GM18909 (cell line): ENCODE data around the gene ADD1.

ENCODE experiments used
- ATAC-seq: cut with Tn5 transposase; IDR thresholded peaks from one replicate; pipeline ENCODE4 v1.9.1; 2021; ENCODE audit warnings: mild to moderate bottlenecking; ENCODE audit not compliant: unreplicated experiment, poor library complexity

Gene ADD1

DNA sequence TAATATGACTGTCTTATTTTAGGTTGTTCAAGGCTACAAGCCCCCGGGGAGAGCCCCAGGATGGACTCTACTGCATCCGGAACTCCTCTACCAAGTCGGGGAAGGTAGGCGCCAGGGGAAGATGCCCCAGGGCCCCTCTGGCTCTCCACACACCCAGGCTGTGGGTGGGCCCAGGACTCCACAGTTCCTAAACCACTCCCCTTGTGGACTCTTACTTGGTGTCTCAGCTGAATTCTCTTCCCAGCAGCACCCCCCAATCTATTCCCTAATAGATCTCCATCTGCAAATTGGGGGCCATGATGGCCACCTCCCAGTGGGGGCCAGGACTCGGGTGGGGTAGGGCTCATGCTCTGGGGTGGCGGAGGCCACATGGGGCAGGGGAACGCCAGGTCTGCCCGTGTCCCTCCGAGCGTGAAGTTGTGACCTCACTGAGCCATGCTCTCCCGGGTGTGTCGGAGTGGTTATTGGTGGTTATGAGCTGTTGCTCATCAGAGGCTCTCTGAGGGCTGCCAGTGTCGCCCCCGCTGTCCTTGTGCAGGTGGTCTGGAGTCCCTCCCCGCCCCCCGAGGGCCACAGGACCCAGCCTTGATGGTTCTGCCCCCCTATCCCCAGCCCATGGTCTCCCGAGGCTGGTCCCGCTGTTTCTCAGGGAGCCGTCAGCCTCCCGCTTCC, 11.2 kb upstream of the ADD1 start:
- peak; percentile 70 for ATAC-seq

GRCh38 chr4:2832981-2833670, 10.5 kb upstream of the ADD1 start:
- ATAC-seq = no peak

GRCh38 chr4:2833671-2834000, 10.0 kb upstream of the ADD1 start:
- ATAC-seq = no peak

GRCh38 chr4:2834001-2834921, 9.4 kb upstream of the ADD1 start:
- no peak for ATAC-seq

- ATAC-seq = no peak
These were observed 7.7 kb upstream of the ADD1 start for GRCh38 chr4:2835978-2836377.

DNA sequence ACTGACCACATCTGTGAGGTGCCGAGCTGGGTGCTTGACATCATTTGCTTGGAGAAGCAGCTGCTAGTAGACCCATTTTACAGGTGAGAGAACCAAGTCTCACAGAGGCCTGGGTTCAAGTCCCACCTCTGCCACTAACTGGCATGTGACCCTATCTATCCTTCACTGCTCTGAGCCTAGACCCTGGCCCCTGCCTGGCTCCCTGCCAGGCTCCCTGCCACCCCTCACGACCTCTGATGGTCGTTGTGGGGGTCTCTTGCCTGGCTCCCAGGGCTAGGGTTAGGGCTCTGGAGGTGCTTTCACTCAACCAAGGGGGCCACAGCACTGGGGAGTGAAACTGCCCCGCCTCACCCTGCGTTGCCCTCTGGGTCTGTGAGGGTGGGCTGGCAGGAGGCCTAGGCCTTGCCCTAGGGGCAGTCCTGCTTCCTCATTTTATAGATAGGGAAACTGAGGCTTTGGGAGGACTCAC, 7.2 kb upstream of the ADD1 start:
- no peak for ATAC-seq

DNA sequence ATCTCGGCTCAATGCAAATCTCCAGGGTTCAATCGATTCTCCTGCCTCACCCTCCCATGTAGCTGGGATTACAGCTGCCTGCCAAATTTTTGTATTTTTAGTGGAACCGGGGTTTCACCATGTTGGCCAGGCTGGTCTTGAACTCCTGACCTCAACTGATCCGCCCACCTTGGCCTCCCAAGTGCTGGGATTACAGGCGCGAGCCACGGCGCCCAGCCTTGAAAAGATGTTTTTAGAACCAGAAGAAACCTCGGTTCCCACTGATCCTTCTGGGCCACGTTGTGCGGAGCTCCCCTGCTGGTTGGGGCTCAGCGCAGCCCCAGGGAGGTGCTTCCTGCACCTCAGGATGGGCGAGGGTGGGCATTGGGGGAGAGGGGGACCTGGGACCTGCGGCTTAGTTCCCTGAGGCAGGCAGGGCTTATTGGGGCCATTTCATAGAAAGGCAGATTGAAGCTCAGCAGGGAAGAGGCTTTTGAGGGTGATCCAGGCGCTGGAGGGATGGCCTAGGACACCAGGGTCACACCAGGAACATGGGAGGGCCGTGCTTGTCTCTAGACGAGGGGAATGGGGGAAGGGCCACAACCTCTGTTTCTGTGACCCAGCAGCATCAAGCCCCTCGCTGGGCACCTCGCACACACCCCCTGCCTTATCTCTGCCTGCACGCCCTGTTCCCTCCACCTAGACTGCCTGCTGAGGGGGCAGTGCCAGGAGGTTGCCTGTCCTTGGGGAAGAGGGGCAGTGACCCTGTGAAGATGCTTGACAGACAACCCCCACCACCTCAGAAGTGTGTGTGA, 6.3 kb upstream of the ADD1 start:
- no peak for ATAC-seq

DNA sequence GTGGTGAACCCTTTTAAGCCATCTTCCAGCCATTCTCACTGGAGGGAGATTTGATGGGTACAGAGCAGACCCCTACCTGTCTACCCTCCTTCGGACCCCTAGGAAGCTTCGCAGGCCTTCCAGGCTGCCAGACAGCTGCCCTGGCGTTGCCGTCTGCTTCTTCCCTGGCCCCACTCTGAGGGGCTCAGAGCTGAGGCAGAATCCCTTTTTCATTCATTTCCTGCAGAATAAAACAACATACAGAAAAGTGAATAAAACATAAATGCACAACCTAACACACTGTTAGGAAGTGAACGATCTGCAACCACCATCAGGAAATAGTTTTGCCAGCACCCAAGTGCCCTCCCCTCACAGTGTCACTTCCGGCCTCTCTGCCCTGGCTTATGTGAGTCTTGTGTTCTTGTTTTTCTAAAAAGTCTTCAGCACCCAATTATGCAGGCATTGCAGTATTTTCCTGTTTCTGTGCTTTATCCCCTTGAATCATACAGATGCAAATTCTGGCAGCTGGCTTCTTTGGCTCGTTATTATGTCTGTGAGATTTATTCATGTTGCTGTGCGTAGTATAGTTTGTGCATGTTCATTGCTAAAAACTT, 5.6 kb upstream of the ADD1 start:
- no peak for ATAC-seq

- ATAC-seq = no peak
These were observed 4.6 kb upstream of the ADD1 start for GRCh38 chr4:2839060-2839459.

DNA sequence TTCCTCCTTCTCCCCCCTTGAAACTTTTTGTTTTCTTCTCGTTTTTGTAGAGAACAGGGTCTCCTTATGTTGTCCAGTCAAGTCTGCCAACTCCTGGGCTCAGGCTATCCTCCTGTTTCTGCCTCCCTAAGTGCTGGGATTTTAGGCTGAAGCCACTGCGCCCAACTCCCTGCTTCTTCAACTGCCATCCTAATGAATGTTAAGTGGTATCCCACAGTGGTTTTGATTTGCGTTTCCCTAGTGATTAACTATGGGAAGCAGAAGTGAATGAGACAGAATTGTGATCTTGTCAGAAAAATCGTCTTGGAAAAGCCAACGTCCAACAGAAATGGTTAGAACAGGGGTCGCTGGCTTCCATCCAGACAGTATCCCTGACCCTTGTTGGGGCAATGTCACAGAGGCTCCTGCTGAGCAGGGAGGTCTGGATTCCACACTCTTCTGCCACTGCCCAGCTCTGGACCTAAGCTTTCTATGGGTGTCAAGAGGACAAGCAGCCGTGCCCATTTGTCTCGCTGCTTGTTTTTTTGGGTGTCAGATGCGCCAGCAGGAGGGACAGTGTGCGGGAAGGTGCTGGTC, 869 bp upstream of the ADD1 start:
- no peak for ATAC-seq

DNA sequence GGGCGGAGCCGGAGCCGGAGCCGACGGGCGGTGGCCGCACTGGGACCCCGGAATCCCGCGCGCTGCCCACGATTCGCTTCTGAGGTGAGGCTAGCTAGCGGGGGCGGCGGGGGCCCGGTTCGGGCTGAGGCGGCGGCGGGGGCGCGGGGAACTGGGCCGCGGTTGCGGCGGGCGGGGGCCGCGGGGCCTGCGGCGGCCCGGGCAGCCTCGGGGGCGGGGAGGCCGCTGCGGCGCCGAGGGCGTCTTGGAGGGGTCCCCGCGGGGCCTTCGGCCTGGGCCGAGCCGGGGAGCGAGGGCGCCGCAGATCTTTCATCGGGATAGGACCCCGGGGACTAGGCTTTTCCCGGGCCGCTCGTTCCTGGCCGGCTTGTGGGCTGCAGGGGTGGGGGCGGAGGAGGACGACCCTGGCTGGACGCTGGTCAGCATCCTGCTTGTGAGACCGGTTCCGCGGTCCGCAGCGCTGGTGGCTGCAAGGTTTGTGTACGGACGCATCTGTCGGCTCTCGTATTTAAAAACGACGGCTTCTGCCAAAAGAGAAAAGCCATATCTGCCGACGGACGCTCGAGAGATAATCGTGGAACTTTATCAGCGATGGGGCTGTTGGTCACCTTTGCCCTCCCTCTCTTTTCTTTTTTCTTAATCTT, 419 bp downstream of the ADD1 start:
- ATAC-seq = peak; percentile 17

- no peak for ATAC-seq
These were observed 2.5 kb downstream of the ADD1 start for GRCh38 chr4:2846172-2846571.

GRCh38 chr4:2847302-2847871, 3.7 kb downstream of the ADD1 start:
- no peak for ATAC-seq

- ATAC-seq = no peak
These were observed 4.8 kb downstream of the ADD1 start for GRCh38 chr4:2848449-2848848.

- no peak for ATAC-seq
These were observed 5.9 kb downstream of the ADD1 start for GRCh38 chr4:2849267-2850152.

DNA sequence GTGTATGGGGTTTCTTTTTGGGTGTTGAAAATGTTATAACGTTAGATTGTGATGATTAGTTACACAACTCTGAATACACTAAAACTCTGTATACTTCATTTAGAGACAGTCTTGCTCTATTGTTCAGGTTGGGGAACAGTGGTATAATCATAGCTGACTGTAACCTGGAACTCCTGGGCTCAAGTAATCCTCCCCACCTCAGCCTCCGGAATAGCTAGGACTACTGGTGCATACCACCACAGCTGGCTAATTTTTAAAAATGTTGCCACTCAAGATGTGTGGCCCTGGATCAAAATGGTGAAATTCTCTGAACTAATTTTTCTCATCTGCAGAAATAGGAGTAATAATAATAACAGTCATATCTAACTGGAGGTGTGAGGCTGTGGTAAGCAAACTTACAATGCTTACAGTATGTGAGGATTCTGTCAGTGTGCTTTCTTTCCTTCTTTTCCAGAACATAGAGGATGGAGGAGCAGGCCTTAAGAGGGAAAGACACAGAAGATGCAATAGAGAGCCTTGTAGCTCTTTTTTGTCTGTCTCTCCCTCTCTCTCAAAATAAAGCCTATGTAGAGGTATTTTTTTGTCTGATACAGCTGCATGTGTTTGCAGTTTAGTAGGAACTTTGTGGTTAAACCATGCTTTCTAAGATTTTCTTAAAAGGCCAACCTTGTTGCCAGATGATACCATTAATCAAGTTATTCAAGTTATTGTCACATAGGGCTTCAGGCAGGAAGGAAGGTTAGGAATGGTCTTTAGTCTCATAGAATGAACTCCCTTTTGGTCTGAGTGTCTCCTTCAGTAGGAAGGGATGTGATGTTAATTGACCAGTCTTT, 7.5 kb downstream of the ADD1 start:
- ATAC-seq = no peak

DNA sequence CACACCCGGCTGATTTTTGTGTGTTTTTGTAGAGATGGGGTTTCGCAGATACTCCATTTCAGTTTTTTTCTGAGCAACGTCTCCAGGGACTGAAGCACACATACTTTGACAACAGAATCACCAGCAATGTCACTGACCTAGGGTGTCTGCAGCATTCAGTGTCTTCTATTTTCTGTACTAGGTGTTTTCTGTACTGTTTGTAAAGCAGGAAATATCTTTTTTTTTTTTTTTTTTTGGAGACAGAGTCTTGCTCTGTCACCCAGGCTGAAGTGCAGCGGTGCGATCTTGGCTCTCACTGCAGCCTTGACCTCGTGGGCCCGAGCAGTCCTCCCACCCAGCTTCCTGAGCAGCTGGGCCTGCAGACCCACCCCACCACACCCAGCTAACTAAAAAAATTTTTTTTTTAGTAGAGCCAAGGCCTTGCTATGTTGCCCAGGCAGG, 8.9 kb downstream of the ADD1 start:
- peak; percentile 65 for ATAC-seq
